NCI-H1092 (cell line): ENCODE data around the gene ARF6.
A peak's percentile ranks its signal among the peaks of the same experiment; 100 is the strongest.
"Not testable (repeated sequence)": the region's sequence is repeated elsewhere in the genome, so short reads cannot be mapped to it uniquely, and the experiment has no call there.

Experiments used
- DNase-seq: peaks from one replicate; lab custom pipeline; 2025; lab: John Stamatoyannopoulos, UW

ARF6 gene

DNA sequence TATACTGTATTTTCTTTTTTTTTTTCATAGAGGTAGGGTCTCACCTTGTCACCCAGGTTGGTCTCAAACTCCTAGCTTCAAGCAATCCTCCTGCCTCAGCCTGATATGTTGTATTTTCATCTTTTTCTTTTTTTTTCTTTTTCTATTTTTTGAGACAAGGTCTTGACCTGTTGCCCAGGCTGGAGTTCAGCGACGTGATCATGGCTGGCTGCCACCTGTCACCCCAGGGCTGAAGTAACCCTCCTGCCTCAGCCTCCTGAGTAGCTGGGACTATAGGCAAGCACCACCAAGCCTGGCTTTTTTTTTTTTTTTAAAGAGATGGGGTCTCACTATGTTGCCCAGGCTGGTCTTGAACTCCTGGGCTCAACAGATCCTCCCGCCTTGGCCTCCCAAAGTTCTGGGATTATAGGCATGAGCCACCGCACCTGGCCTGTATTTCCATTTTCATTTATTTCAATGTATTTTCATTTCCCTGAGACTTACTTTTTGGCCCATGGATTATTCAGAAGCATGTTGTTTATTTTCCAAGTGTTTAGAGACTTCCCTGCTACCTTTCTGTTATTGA is 16.2 kb upstream of the ARF6 start:
- DNase-seq = no peak

DNA sequence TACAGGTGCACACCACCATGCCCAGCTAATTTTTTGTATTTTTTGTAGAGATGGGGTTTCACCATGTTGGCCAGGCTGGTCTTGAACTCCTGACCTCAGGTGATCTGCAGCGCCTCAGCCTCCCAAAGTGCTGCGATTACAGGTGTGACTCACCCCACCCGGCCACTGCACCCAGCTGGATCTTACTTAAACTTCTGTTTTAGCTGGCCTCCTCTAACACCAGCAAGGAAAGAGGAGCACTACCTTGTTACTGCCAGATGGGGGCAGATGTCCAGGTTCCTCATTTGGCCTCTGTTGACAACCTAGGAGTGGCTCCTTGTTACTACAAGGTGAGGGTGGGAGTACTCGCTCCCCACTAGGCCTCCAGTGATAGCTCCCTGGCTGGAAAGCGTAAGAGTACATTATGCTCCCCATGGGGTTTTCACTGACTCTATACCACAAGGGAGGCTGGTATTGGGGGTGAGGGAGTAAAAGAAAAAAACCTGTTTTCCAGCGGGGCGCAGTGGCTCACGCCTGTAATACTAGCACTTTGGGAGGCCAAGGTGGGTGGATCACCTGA is 13.2 kb upstream of the ARF6 start:
- peak; percentile 37 for DNase-seq

DNA sequence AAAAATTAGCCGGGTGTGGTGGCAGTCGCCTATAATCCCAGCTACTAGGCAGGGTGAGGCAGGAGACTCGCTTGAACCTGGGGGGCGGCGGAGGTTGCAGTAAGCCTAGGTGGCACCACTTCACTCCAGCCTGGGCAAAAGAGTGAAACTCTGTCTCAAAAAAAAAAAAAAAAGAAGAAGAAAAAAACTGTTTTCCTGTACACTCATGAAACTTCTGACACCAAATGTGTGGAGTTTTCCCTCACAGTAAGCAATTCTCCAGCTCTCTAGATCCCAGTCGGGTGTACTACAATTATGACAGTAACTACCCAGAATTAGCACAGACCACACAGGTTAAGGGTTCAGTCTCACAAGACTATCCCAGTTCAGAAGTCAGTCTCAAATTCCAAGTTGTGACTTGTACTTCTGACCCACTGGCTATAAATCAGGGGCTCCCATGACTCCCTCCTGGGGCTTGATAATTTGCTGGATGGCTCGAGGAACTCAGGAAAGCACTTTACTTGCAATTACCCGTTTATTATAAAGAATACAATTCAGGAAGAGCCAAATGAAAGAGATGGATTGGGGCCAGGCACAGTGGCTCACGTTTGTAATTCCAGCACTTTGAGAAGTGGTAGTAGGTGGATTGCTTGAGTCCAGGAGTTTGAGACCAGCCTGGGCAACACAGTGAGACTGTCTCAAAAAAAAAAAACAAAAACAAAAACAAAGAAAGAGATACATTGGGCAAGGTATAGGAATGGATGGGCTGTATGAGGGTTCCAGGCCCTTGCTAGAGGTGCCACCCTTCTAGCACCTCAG is 12.4 kb upstream of the ARF6 start:
- no peak for DNase-seq

DNA sequence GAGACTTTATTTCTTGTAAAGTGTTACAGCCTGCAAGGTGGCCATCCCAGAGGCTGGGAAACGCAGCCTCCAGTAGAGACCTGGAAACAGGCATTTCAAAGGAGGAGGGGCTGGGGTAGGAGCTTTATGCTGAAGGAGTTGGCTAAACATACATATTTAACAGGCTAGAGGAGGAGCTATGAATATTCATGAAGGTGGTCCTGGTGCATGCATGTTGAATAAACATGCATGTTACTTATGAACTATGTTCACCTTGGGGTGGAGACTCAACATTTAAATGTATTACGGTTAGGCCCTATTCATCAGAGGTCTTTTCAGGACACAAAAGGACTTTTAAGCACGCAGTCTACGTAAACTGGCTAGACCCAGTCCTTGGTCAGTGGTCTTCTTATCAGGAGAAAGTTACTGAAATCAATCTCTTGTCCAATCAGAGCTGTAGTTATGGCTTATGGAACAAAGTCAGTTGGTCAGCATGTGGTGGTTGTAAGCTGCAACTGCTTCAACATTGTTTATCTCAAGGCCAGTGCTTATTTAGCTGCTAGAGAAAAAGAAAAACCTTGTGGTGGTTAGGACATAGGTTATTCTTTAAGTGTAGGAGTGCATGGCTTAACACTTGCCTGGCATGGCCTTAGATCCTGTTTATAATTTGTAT is 11.4 kb upstream of the ARF6 start:
- DNase-seq = no peak

DNA sequence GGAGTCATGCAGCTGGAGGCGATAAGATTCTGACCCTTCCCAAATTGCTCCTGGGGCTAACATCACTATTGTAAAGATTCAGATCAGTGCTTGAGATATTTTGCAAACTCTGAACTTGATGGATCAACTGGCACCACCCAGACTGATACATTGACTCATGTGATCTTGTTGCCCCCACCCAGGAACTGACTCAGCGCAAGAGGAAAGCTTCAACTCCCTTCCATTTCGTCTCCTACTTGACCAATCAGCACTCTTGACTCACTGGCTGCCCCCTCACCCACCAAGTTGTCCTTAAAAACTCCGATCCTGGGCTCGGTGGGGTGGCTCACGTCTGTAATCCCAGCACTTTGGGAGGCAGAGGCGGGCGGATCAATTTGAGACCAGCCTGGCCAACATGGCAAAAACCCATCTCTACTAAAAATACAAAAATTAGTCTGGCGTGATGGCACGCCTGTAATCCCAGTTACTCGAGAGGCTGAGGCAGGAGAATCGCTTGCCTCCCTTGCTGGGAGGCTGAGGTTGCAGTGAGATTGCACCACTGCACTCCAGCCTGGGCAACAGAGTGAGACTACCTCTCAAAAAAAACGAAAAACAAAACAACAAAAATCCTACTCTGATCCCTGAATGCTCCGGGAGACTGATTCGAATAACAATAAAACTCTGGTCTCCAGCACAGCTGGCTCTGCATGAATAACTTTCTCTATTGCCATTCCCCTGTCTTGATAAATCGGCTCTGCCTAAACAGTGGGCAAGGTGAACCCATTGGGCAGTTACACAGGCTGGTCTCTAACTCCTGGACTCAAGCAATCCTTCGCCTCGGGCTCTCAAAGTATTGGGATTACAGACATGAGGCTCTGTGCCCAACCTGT is 9.8 kb upstream of the ARF6 start:
- no peak for DNase-seq

DNA sequence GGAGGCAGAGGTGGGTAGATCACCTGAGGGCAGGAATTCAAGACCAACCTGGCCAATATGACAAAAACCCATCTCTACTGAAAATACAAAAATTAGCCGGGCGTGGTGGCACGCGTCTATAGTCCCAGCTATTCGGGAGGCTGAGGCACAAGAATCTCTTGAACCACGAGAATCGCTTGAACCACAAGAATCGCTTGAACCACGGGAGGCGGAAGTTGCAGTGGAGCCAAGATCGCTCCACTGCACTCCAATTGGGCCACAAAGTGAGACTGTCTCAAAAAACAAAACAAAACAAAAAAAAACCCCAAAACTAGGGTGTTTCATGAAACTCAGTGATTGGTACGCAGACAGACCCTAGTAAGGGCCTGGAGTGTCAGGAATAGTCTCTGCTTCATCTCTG is 6.4 kb upstream of the ARF6 start:
- DNase-seq = no peak

DNA sequence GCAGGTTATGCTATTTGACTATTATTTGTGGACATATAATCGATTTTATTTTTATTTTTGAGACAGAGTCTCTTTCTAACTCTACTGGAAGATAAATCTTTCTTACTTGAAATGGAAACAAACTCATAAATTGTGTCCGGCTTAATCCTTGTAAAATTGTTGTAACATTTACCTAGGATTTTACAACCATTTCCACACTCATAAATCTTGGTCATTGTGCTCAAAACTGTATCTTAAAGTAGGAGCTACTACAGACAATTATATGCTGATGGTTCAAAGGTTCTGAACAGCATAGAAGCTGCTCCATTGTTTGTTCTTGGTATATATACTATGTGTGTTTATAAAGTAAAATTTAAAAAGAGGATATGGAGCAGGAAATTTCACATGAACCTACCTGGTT is 4.6 kb upstream of the ARF6 start:
- DNase-seq = no peak

DNA sequence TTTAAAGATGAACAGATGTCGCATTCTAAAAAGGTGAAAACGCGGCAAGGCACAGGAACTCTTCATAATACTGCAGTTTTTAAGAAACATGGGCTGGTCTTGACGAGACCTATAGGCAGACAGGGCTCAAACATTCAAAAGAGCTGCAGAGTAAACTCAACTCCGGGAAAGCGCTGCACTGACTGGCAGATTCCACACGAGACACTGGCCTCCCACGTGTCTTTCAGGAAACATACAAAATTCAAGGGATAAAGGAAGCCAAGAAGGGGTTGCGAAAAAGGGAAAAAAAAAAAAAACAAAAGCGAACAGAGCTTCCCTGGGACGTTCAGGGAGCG is 614 bp upstream of the ARF6 start:
- peak; percentile 58 for DNase-seq

DNA sequence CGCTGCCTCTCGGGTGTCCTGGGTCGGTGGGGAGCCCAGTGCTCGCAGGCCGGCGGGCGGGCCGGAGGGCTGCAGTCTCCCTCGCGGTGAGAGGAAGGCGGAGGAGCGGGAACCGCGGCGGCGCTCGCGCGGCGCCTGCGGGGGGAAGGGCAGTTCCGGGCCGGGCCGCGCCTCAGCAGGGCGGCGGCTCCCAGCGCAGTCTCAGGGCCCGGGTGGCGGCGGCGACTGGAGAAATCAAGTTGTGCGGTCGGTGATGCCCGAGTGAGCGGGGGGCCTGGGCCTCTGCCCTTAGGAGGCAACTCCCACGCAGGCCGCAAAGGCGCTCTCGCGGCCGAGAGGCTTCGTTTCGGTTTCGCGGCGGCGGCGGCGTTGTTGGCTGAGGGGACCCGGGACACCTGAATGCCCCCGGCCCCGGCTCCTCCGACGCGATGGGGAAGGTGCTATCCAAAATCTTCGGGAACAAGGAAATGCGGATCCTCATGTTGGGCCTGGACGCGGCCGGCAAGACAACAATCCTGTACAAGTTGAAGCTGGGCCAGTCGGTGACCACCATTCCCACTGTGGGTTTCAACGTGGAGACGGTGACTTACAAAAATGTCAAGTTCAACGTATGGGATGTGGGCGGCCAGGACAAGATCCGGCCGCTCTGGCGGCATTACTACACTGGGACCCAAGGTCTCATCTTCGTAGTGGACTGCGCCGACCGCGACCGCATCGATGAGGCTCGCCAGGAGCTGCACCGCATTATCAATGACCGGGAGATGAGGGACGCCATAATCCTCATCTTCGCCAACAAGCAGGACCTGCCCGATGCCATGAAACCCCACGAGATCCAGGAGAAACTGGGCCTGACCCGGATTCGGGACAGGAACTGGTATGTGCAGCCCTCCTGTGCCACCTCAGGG is 679 bp downstream of the ARF6 start:
- peak; percentile 51 for DNase-seq

DNA sequence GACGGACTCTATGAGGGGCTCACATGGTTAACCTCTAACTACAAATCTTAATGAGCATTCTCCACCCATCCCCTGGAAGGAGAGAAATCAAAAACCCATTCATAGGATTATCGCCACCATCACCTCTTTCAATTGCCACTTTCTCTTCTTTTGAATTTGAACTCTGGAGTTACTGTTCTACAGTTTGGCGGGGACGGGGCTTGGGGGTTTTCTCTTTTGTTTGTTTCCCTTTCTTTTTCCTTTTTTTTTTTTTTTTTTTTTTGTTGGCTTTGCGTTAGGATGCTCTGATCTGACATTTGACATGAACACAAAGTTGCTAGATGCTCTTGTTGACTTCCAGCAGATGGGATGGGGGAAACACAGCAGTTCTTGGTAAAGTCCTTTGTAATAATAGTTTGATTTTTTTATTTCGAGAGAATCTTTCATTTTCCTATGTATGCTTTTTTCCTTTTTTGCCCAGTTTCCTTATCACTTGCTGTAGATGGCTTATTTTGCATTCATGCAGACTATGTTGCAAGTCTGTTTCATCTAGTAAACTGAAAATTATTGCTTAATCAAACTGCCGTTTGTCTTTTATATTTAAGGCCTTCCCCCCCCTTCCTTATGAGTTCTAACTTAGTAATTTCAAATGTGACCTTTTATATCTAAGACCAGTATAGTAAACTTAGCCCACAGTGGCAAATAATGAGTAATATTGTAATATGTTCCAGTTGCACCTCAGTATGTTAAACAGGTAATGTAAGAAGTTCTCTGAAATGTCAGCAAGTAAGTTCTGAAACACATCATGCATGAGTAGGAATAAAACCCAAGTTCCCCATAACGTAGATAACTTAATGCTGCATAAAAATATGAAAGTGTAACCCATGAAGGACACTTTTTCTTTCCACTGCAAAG is 1.6 kb downstream of the ARF6 start:
- DNase-seq = not testable (repeated sequence)

DNA sequence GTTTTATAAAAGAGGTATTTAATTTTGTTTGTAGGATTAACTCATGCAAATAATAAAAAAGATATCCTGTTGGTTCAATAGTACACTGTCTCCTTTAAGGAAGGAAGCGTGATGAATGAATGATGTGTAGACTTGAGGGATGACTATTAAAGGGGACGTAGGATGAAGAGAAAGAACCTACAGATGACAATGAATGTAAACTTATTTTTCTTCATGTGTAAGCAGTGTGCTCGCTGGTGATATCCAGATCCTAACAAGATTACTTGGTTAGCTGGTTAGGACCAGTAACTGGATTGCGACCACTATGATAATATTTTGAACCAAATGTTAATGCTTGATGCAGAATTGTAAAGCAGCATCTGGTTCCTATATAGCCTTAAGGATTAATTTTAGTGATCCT is 2.6 kb downstream of the ARF6 start:
- no peak for DNase-seq

DNA sequence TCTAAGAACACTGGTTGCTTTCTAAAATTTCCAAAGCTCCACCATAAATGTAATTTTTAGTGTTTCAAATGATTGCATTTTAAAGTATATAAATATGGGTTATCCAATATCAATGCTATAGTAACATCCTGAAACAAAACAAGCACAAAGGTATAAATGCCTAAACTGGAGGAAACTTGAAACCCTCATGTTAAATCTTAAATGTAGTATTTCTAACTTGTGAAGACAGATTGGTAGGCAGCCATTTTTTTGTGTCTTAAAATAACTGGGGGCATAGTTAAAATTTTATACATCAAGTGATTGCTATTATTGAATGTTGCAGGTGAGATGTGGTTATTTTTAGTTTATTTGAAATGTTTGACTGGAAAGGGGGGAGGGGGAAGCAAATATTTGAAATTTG is 3.4 kb downstream of the ARF6 start:
- not testable (repeated sequence) for DNase-seq

DNA sequence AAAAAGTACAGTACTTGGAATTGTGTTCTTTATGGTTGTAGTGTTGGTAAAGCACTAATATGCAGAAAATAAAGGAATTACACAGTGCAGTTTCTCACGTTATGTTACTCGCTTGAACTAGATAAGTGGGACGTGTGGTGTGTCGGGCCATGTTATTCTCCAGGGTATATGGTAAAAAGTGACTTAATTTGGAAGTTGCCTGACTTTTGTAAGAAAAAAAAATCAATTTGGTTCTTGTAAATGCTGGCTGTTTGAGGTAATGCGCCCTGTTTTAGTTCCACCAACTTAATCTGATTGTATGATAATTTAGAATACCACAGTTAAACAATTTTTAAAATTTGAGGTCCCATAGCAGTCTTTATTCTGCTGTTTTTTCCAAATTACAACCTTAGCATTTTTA is 4.1 kb downstream of the ARF6 start:
- DNase-seq = no peak

DNA sequence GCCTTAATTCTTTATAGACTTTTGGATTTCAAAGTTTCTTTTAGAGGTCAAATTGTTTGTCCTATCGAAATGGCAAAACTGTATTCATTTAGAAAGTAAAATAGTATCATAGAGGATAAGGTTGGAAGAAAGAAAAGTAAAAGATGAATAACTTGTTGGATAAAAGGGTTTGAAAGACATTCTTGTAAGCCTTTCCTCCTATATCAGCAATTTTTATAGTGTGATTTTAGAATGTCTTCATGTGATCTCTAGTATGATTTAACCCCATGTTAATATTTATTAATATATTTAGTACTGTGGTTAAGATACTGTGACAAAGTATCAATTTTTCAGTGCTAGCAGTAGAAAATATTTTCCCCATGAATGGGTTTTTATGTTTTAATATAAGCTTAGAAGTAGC is 4.5 kb downstream of the ARF6 start:
- DNase-seq = no peak

DNA sequence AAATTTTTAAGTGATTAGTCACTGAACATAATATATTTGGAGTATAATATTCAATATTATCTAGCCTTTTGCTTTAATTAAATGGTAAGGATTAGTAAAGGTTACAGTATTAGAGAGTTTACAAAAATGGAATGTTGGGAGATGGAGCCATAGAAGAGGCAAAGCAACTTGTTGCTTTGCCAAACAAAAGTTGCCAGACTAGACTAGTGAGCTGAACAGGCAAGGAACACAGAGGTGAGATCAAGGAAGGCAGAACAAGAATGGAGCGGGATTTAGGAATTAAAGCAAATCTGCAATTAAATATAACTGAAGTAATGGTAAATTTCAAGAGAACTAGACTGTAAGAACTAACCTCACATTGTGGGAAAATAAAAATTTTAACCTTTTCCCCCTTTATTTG is 5.1 kb downstream of the ARF6 start:
- no peak for DNase-seq

DNA sequence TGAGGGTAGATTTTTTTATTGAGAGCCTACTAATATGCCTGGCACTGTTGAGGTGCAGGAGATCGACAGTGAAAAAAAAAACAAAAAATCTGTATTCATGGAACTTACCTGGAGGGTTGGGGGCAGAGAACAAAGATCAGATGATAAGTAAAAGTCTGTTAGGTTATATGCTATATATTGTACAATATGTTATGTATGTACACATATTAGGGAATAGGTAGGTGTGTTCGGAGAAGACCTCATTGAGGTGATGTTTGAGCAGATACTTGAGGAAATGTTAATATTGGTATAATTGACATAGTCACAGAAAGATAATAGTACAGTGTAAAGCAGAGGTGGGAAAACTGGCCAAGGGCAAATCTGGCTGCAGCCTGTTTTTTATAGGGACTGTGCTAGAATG is 5.6 kb downstream of the ARF6 start:
- DNase-seq = no peak

DNA sequence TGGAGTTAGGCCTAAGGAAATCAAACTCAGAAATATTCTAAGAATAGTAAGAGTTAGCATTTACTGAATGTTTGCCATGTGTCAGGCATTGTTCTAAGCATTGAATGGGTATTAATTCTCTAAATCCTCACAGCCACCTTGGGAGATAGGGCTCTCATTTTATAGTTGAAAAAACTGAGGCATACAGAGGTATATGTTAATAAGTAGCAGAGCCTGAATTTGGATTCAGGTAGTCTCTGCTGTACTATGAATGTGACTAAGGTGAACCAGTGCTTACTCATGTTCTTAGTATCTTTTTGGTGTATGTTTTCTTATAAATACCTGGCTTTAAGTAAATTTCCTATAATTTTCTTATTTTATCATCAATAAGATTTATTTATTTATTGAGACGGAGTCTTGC is 8.1 kb downstream of the ARF6 start:
- DNase-seq = no peak

DNA sequence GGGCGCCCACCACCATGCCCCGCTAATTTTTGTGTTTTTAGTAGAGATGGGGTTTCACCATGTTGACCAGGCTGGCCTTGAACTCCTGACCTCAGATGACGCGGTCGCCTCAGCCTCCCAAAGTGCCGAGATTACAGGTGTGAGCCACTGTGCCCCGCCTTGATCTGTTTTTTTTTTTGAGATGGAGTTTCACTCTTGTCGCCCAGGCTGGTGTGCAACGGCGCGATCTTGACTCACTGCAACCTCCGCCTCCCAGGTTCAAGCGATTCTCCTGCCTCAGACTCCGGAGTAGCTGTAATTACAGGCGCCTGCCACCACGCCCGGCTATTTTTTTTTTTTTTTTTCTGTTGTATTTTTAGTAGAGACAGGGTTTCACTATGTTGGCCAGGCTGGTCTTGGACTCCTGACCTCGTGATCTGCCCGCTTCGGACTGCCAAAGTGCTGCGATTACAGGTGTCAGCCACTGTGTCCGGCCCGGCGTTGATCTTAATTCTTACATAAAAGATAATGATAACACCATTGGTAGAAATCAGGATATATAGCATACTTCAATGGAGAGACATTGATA is 9.9 kb downstream of the ARF6 start:
- not testable (repeated sequence) for DNase-seq

DNA sequence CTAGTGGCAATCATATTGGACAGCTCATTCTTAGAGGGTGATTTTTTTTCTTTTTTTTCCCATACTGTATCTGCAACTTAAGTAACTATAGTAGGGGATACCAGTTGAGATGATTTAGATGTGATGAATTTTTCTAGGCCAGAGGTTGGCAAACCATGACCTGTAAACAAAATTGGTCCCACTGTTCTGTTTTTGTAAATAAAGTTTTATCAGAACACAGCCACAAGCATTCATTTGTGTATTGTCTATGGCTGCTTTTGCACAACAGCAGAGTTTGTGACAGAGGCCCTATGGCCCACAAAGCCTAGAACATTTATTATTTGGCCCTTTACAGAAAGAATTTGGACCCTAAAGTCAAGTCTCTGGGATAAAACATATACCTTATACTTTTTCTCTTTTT is 11.4 kb downstream of the ARF6 start:
- no peak for DNase-seq

DNA sequence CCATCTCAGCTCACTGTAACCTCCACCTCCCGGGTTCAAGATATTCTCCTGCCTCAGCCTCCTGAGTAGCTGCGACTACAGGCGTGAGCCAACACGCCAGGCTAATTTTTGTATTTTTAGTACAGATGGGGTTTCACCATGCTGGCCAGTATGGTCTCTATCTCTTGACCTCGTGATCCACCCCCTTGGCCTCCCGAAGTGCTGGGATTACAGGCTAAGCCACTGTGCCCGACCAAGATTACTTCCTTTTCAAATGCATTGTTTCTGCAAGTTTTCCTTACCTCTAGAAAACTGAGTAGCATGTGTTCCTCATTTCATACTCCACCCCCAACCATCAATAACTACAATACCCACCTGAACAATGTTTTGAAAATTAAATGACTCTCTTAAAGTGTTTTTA is 13.1 kb downstream of the ARF6 start:
- DNase-seq = no peak
